Keratinocyte (primary cell): ENCODE data around the gene OSMR. TPM values are rescaled to one million over a fixed set of nuclear protein-coding genes. Genes with fewer than 3 reads are reported as not detected.

ENCODE experiments used
- DNase-seq: peaks from one replicate; pipeline ENCODE4 v3.0.0-alpha.2; 2011; ENCODE audit warnings: low read depth, missing footprints, low spot score
- FAIRE-seq: peaks from 2 replicates; lab custom pipeline; 2011; peaks lifted over from hg19 to GRCh38; lab: Jason Lieb, UNC
- H2AFZ ChIP-seq: 2 replicates; pipeline ENCODE4 v1.6.0; 2012; ENCODE audit warnings: low read length, control low read depth, inconsistent platforms; ENCODE audit not compliant: control insufficient read depth
- H3K27ac ChIP-seq: 2 replicates; pipeline ENCODE4 v1.5.1; 2011; ENCODE audit warnings: low read length; ENCODE audit not compliant: control insufficient read depth, insufficient read depth
- H3K27me3 ChIP-seq: 3 replicates; pipeline ENCODE4 v1.6.0; 2011; ENCODE audit warnings: low read length; ENCODE audit not compliant: control insufficient read depth, insufficient read depth; ENCODE audit errors: extremely low read depth
- H3K36me3 ChIP-seq, 2 experiments: 2 replicates in 1 of 2; 3 replicates in 1 of 2; pipeline ENCODE4 v1.5.1; 2011; ENCODE audit warnings: low read length in 2 of 2, mild to moderate bottlenecking in 1 of 2; ENCODE audit not compliant: control insufficient read depth in 2 of 2, insufficient read depth in 2 of 2; ENCODE audit errors: extremely low read depth in 1 of 2
- H3K4me1 ChIP-seq: 3 replicates; pipeline ENCODE4 v1.5.1; 2011; ENCODE audit warnings: low read length; ENCODE audit not compliant: control insufficient read depth, insufficient read depth; ENCODE audit errors: extremely low read depth
- H3K4me2 ChIP-seq: 3 replicates; pipeline ENCODE4 v1.6.0; 2011; ENCODE audit warnings: low read depth, low read length; ENCODE audit not compliant: control insufficient read depth, insufficient read depth; ENCODE audit errors: extremely low read depth
- H3K4me3 ChIP-seq, 3 experiments: fragments of 200-600 bp in 1 of 3; sonication (generic) in 1 of 3; 2 replicates in 2 of 3; 3 replicates in 1 of 3; pipeline ENCODE4 v1.5.1; 2011 to 2016; ENCODE audit warnings: low read length in 3 of 3, mild to moderate bottlenecking in 3 of 3, control low read depth in 2 of 3, inconsistent platforms in 1 of 3, low read depth in 1 of 3, mixed read lengths in 1 of 3, mixed run types in 1 of 3, moderate library complexity in 1 of 3; ENCODE audit not compliant: control insufficient read depth in 2 of 3, insufficient read depth in 2 of 3; ENCODE audit errors: extremely low read depth in 1 of 3
- H3K79me2 ChIP-seq: 2 replicates; pipeline ENCODE4 v1.6.0; 2012; ENCODE audit warnings: low read length; ENCODE audit not compliant: control insufficient read depth, insufficient read depth
- H3K9ac ChIP-seq: 3 replicates; pipeline ENCODE4 v1.6.0; 2011; ENCODE audit warnings: low read length; ENCODE audit not compliant: control insufficient read depth, insufficient read depth; ENCODE audit errors: extremely low read depth
- H3K9me1 ChIP-seq: 3 replicates; pipeline ENCODE4 v1.6.0; 2011; ENCODE audit warnings: low read length; ENCODE audit not compliant: control insufficient read depth, insufficient read depth; ENCODE audit errors: extremely low read depth
- H3K9me3 ChIP-seq: 2 replicates; pipeline ENCODE4 v1.5.1; 2012; ENCODE audit warnings: low read depth, low read length; ENCODE audit not compliant: control insufficient read depth
- H4K20me1 ChIP-seq: 3 replicates; pipeline ENCODE4 v1.6.0; 2011; ENCODE audit warnings: low read length; ENCODE audit not compliant: control insufficient read depth, insufficient read depth; ENCODE audit errors: extremely low read depth
- EZH2 ChIP-seq: IDR thresholded peaks from one replicate; pipeline ENCODE4 v1.6.1; 2012; ENCODE audit warnings: inconsistent platforms, mild to moderate bottlenecking, low read length, moderate library complexity
- dilution Hi-C: fragments of 300-500 bp; cut with MboI; formaldehyde crosslinking; loops from one replicate; pipeline ENCODE4 v1.7.0; 2020; ENCODE audit warnings: low sequenced_read_pairs; ENCODE audit not compliant: extremely low pct_ligation_motif_present
- polyA plus RNA-seq, 5 experiments: library from polyadenylated mRNA; depleted of rRNA in 3 of 5; stranded (reverse) in 3 of 5; stranded (forward) in 1 of 5; unstranded in 1 of 5; fragments of >200 nt; gene quantifications; 1 replicate in 1 of 5; 2 replicates in 3 of 5; 3 replicates in 1 of 5; pipeline versions ENCODE4 v1.2.1 to v1.2.3, GENCODE V29; 2011 to 2012; ENCODE audit warnings: missing spikeins in 2 of 5, low read depth in 1 of 5, low replicate concordance in 1 of 5
- TF ChIP-seq, protein P1 (sequence below), 3 experiments: IDR thresholded peaks in 1 of 3; conservative IDR thresholded peaks in 1 of 3; optimal IDR thresholded peaks in 1 of 3; 2 replicates in 2 of 3; 3 replicates in 1 of 3; pipeline versions ENCODE3 to v1.5.1; 2011; ENCODE audit warnings: low read length in 3 of 3, mild to moderate bottlenecking in 3 of 3, moderate library complexity in 2 of 3, control low read depth in 1 of 3, inconsistent platforms in 1 of 3; ENCODE audit not compliant: insufficient read depth in 2 of 3; ENCODE audit errors: extremely low read depth in 1 of 3

The OSMR gene
- polyA plus RNA-seq, 1 donor (not counting 4 experiments of a cell fraction or from before 2014, with no cell fraction given) = 43.8 TPM

DNA sequence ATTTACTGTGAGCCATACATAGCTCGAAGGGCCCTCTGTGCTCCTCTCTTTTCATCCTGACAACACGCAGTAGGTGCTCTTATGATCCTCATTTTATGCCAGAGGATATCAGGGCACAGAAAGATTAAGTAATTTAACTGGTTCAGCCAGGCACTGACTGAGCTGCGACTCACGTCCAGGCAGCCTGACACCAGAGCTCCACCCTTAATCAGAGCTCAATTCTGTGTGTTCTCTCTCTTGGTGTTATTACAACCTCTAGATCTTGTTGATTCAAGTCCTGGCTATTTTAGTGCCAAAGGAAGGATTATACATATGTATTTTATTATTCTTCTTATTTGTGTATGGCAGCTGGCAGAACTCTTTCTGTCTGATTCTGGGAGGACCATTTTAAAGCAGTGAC is 59.7 kb downstream of the OSMR start:
- H2AFZ ChIP-seq = no peak overlapping the region
- H3K36me3 ChIP-seq = peaks cover 27 to 36% of the 10 kb centered on the region in 2 experiments
- no peaks in the 10 kb centered on the region for H4K20me1 ChIP-seq
- no peak overlapping the region for H3K4me2 ChIP-seq
- no peak overlapping the region for H3K9ac ChIP-seq
- no peaks in the 10 kb centered on the region for H3K27me3 ChIP-seq
- DNase-seq = no peak
- dilution Hi-C loops = no loop called here
- H3K9me1 ChIP-seq = no peaks in the 10 kb centered on the region
- no peaks in the 10 kb centered on the region for H3K79me2 ChIP-seq
- FAIRE-seq = no peak
- no peak overlapping the region for H3K27ac ChIP-seq
- no peaks in the 10 kb centered on the region for H3K9me3 ChIP-seq
- H3K4me1 ChIP-seq = no peaks in the 10 kb centered on the region
- TF ChIP-seq EZH2 = no peak
- TF ChIP-seq, protein P1, sequence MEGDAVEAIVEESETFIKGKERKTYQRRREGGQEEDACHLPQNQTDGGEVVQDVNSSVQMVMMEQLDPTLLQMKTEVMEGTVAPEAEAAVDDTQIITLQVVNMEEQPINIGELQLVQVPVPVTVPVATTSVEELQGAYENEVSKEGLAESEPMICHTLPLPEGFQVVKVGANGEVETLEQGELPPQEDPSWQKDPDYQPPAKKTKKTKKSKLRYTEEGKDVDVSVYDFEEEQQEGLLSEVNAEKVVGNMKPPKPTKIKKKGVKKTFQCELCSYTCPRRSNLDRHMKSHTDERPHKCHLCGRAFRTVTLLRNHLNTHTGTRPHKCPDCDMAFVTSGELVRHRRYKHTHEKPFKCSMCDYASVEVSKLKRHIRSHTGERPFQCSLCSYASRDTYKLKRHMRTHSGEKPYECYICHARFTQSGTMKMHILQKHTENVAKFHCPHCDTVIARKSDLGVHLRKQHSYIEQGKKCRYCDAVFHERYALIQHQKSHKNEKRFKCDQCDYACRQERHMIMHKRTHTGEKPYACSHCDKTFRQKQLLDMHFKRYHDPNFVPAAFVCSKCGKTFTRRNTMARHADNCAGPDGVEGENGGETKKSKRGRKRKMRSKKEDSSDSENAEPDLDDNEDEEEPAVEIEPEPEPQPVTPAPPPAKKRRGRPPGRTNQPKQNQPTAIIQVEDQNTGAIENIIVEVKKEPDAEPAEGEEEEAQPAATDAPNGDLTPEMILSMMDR (optimal IDR thresholded peaks at IDR 0.05 in 1 of 3, IDR thresholded peaks at IDR 0.05 in 1 of 3, conservative IDR thresholded peaks at IDR 0.05 in 1 of 3; ENCODE audit: extremely low read depth in 1 of 3, insufficient read depth in 2 of 3, low read length in 3 of 3) = no peak
- H3K4me3 ChIP-seq = no peak overlapping the region

GRCh38 chr5:38906503-38906902 is 60.7 kb downstream of the OSMR start:
- Histone ChIP-seq H3K9ac (no peak overlapping the region), H3K79me2 (no peaks in the 10 kb centered on the region), H3K36me3 (peaks cover 22 to 36% of the 10 kb centered on the region in 2 experiments), H4K20me1 (no peaks in the 10 kb centered on the region), H3K27me3 (no peaks in the 10 kb centered on the region), H3K9me3 (no peaks in the 10 kb centered on the region), H3K4me3 (no peak overlapping the region), H2AFZ (no peak overlapping the region), H3K4me2 (no peak overlapping the region), H3K9me1 (no peaks in the 10 kb centered on the region), H3K27ac (no peak overlapping the region), H3K4me1 (no peaks in the 10 kb centered on the region)
- DNase-seq (no peak), FAIRE-seq (no peak)
- dilution Hi-C loops = no loop called here
- TF ChIP-seq EZH2 = no peak
- TF ChIP-seq, protein P1 (optimal IDR thresholded peaks at IDR 0.05 in 1 of 3, IDR thresholded peaks at IDR 0.05 in 1 of 3, conservative IDR thresholded peaks at IDR 0.05 in 1 of 3; ENCODE audit: extremely low read depth in 1 of 3, insufficient read depth in 2 of 3, low read length in 3 of 3) = no peak
